Medulla oblongata (tissue), 1 donor: ENCODE data around the gene CABCOCO1.

ENCODE experiments used
- DNase-seq: peaks from one replicate; pipeline ENCODE4 v3.0.0-alpha.2; 2015; ENCODE audit errors: extremely low spot score

The CABCOCO1 gene

DNA sequence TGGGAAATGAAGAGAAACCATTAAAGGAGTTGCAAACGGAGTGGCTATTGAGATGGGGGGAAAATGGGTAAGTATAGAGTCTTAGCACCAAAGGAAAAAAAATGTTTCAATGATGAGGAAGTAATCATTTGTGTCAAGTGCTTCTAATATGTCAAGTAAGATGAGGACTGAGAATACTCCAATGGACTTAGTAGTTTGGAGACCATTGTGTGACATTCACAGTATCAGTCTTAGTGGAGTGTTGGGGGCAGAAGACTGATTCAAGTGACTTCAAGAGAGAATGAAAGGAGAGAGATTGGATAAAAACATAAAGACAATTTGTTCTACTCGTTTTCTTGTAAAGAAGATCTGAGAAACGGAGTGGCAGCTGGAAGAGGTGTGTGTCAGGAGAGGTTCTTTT is 150.2 kb downstream of the CABCOCO1 start:
- no peak for DNase-seq

DNA sequence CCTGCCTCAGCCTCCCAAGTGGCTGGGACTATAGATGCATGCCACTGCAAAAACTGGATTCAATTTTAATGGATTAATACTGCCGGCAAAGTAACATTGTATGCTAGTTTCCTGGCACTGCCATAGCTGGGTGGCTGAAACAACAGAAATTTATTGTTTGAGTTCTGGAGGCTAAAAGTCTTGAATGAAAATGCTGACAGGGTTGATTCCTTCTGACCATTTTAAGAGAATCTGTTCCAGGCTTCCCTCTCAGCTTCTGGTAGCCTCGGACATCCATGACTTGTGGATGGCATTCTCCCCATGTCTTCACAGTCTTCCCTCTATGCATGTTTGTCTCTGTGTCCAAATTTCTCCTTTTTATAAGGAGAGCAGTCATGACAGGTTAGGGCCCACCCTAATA is 151.4 kb downstream of the CABCOCO1 start:
- no peak for DNase-seq

DNA sequence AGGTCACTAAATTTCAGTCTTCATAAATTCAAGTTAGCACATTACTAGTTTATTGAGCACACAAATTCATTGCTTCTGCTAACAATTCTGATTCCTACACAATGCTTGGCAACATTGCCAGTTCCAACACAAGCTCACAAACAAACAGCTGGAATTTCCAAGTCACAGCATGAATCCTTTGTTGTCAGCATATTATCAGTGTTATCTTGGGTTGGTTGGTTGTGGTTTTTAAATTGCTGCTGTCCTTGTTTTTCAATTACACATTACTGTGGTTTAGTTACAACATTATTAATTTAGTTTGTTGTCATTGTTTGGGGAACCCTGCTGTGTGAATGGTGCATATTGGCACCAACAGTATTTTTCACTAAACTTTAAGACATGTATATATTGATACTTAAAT is 152.8 kb downstream of the CABCOCO1 start:
- DNase-seq, result no peak
